ENCODE data around the gene STAT5B.
"Not testable (repeated sequence)": the region's sequence is repeated elsewhere in the genome, so short reads cannot be mapped to it uniquely, and the experiment has no call there.

STAT5B gene

GRCh38 chr17:42192189-42193126 is 83.7 kb downstream of the STAT5B start:
- no peaks in the 10 kb centered on the region for H3K9me3 ChIP-seq (ENCODE audit: control insufficient read depth, low read length)
- WGBS, 2 experiments (ENCODE audit: insufficient coverage in 2 of 2), result 91 to 95% methylated on average over 18 to 23 of the region's 23 CpGs
- no peaks in the 10 kb centered on the region for H3K4me1 ChIP-seq (ENCODE audit: control insufficient read depth, insufficient read depth, low read length, poor library complexity, severe bottlenecking)
- no peaks in the 10 kb centered on the region for H3K36me3 ChIP-seq (ENCODE audit: control insufficient read depth, insufficient read depth, low read length)
- H3K4me3 ChIP-seq (ENCODE audit: extremely low read depth, insufficient read depth, low read length, poor library complexity, severe bottlenecking), result no peak overlapping the region
- H3K27ac ChIP-seq (ENCODE audit: low read depth, low read length, severe bottlenecking), result no peak overlapping the region

- Histone ChIP-seq H3K4me3 (ENCODE audit: extremely low read depth, insufficient read depth, low read length, poor library complexity, severe bottlenecking) (no peak overlapping the region), H3K4me1 (ENCODE audit: control insufficient read depth, insufficient read depth, low read length, poor library complexity, severe bottlenecking) (no peaks in the 10 kb centered on the region), H3K36me3 (ENCODE audit: control insufficient read depth, insufficient read depth, low read length) (no peaks in the 10 kb centered on the region), H3K9me3 (ENCODE audit: control insufficient read depth, low read length) (no peaks in the 10 kb centered on the region), H3K27ac (ENCODE audit: low read depth, low read length, severe bottlenecking) (no peak overlapping the region)
- 84 to 87% methylated on average over 5 of the region's 5 CpGs for WGBS, 2 experiments (ENCODE audit: insufficient coverage in 2 of 2)
These were observed 84.9 kb downstream of the STAT5B start for GRCh38 chr17:42191275-42191608.

GRCh38 chr17:42190491-42191274 is 85.5 kb downstream of the STAT5B start:
- Histone ChIP-seq H3K4me3 (ENCODE audit: extremely low read depth, insufficient read depth, low read length, poor library complexity, severe bottlenecking) (no peak overlapping the region), H3K9me3 (ENCODE audit: control insufficient read depth, low read length) (no peaks in the 10 kb centered on the region), H3K36me3 (ENCODE audit: control insufficient read depth, insufficient read depth, low read length) (no peaks in the 10 kb centered on the region), H3K27ac (ENCODE audit: low read depth, low read length, severe bottlenecking) (no peak overlapping the region), H3K4me1 (ENCODE audit: control insufficient read depth, insufficient read depth, low read length, poor library complexity, severe bottlenecking) (peaks cover under 1% of the 10 kb centered on the region)
- WGBS, 2 experiments (ENCODE audit: insufficient coverage in 2 of 2), result 88 to 89% methylated on average over 9 to 13 of the region's 17 CpGs

- WGBS, 2 experiments (ENCODE audit: insufficient coverage in 2 of 2), result 76 to 92% methylated on average over 4 to 5 of the region's 11 CpGs
- Histone ChIP-seq H3K9me3 (ENCODE audit: control insufficient read depth, low read length) (no peaks in the 10 kb centered on the region), H3K36me3 (ENCODE audit: control insufficient read depth, insufficient read depth, low read length) (no peaks in the 10 kb centered on the region)
These were observed 86.6 kb downstream of the STAT5B start for GRCh38 chr17:42189651-42189965.

GRCh38 chr17:42188749-42189650 is 87.2 kb downstream of the STAT5B start:
- no peak overlapping the region for H3K4me3 ChIP-seq (ENCODE audit: extremely low read depth, insufficient read depth, low read length, poor library complexity, severe bottlenecking)
- peaks cover 6% of the 10 kb centered on the region for H3K4me1 ChIP-seq (ENCODE audit: control insufficient read depth, insufficient read depth, low read length, poor library complexity, severe bottlenecking)
- no peaks in the 10 kb centered on the region for H3K36me3 ChIP-seq (ENCODE audit: control insufficient read depth, insufficient read depth, low read length)
- no peak overlapping the region for H3K27ac ChIP-seq (ENCODE audit: low read depth, low read length, severe bottlenecking)
- WGBS, 2 experiments (ENCODE audit: insufficient coverage in 2 of 2), result 93 to 96% methylated on average over 16 to 18 of the region's 19 CpGs
- H3K9me3 ChIP-seq (ENCODE audit: control insufficient read depth, low read length), result no peaks in the 10 kb centered on the region

More at GRCh38 chr17:42189651-42189965, 86.6 kb downstream of the STAT5B start:
- Histone ChIP-seq H3K4me3 (ENCODE audit: extremely low read depth, insufficient read depth, low read length, poor library complexity, severe bottlenecking) (no peak overlapping the region), H3K27ac (ENCODE audit: low read depth, low read length, severe bottlenecking) (no peak overlapping the region), H3K4me1 (ENCODE audit: control insufficient read depth, insufficient read depth, low read length, poor library complexity, severe bottlenecking) (peaks cover 5% of the 10 kb centered on the region)

- 63 to 93% methylated on average over 2 of the region's 2 CpGs for WGBS, 2 experiments (ENCODE audit: insufficient coverage in 2 of 2)
- peaks cover 9% of the 10 kb centered on the region for H3K4me1 ChIP-seq (ENCODE audit: control insufficient read depth, insufficient read depth, low read length, poor library complexity, severe bottlenecking)
These were observed 88.4 kb downstream of the STAT5B start for GRCh38 chr17:42187833-42188232.

GRCh38 chr17:42186191-42186590 is 90.0 kb downstream of the STAT5B start:
- not testable (repeated sequence) for H3K4me1 ChIP-seq (ENCODE audit: control insufficient read depth, insufficient read depth, low read length, poor library complexity, severe bottlenecking); H3K27ac ChIP-seq (ENCODE audit: low read depth, low read length, severe bottlenecking); H3K4me3 ChIP-seq (ENCODE audit: extremely low read depth, insufficient read depth, low read length, poor library complexity, severe bottlenecking); H3K36me3 ChIP-seq (ENCODE audit: control insufficient read depth, insufficient read depth, low read length); H3K9me3 ChIP-seq (ENCODE audit: control insufficient read depth, low read length)
- WGBS, 2 experiments (ENCODE audit: insufficient coverage in 2 of 2), result 91 to 95% methylated on average over 3 of the region's 5 CpGs

More at GRCh38 chr17:42187833-42188232, 88.4 kb downstream of the STAT5B start:
- Histone ChIP-seq H3K4me3 (ENCODE audit: extremely low read depth, insufficient read depth, low read length, poor library complexity, severe bottlenecking) (no peak overlapping the region), H3K27ac (ENCODE audit: low read depth, low read length, severe bottlenecking) (no peak overlapping the region), H3K36me3 (ENCODE audit: control insufficient read depth, insufficient read depth, low read length) (no peaks in the 10 kb centered on the region), H3K9me3 (ENCODE audit: control insufficient read depth, low read length) (no peaks in the 10 kb centered on the region)

- 73% methylated on average over 3 of the region's 7 CpGs; no CpG with 5 or more reads in 1 of the 2 experiments for WGBS, 2 experiments (ENCODE audit: insufficient coverage in 2 of 2)
- H3K9me3 ChIP-seq (ENCODE audit: control insufficient read depth, low read length), result no peaks in the 10 kb centered on the region
- H3K36me3 ChIP-seq (ENCODE audit: control insufficient read depth, insufficient read depth, low read length), result no peaks in the 10 kb centered on the region
- H3K4me3 ChIP-seq (ENCODE audit: extremely low read depth, insufficient read depth, low read length, poor library complexity, severe bottlenecking), result no peak overlapping the region
- peaks cover 9% of the 10 kb centered on the region for H3K4me1 ChIP-seq (ENCODE audit: control insufficient read depth, insufficient read depth, low read length, poor library complexity, severe bottlenecking)
- H3K27ac ChIP-seq (ENCODE audit: low read depth, low read length, severe bottlenecking), result no peak overlapping the region
These were observed 90.6 kb downstream of the STAT5B start for GRCh38 chr17:42185621-42185930.

- H3K4me1 ChIP-seq (ENCODE audit: control insufficient read depth, insufficient read depth, low read length, poor library complexity, severe bottlenecking), result peaks cover 9% of the 10 kb centered on the region
- no peaks in the 10 kb centered on the region for H3K36me3 ChIP-seq (ENCODE audit: control insufficient read depth, insufficient read depth, low read length)
- H3K9me3 ChIP-seq (ENCODE audit: control insufficient read depth, low read length), result no peaks in the 10 kb centered on the region
- H3K27ac ChIP-seq (ENCODE audit: low read depth, low read length, severe bottlenecking), result no peak within 1 kb of the TSS
- 60 to 67% methylated on average over 8 to 9 of the region's 11 CpGs for WGBS, 2 experiments (ENCODE audit: insufficient coverage in 2 of 2)
- peak within 1 kb of the TSS; percentile 45 for H3K4me3 ChIP-seq (ENCODE audit: extremely low read depth, insufficient read depth, low read length, poor library complexity, severe bottlenecking)
These were observed 91.2 kb downstream of the STAT5B start, which contains the start of gene HCRT for GRCh38 chr17:42184713-42185620. Gene HCRT (minus strand): TSS chr17:42185452. CDS start chr17:42185365, 87 bp downstream.

Measured in mesodermal cell (in vitro differentiated cells).